PC-9 (cell line): ENCODE measurements around the gene DDX10. TPM values are rescaled to one million over a fixed set of nuclear protein-coding genes. Genes with fewer than 3 reads are reported as not detected.

Source experiments
- BruUV-seq: library from RNA; stranded (reverse); fragments of 400-500 nt; replicated peaks from 2 replicates; lab custom pipeline; 2021; lab: Mats Ljungman, UMichigan
- CTCF ChIA-PET: fragments of 300-600 bp; sonication (Branson Sonifier 250); formaldehyde crosslinking; loops from one replicate; lab custom pipeline; 2022; ENCODE audit warnings: antibody characterized with exemption; lab: Charles Lee
- POLR2A ChIA-PET: fragments of 300-600 bp; sonication (Branson Sonifier 250); formaldehyde crosslinking; loops from one replicate; lab custom pipeline; 2022; ENCODE audit warnings: antibody characterized with exemption; ENCODE audit not compliant: unreplicated experiment; lab: Charles Lee
- DNase-seq, 2 experiments: peaks; one replicate each; pipeline versions ENCODE4 v3.0.0 to v3.0.0-alpha.2; 2015 to 2022; ENCODE audit warnings: mixed read lengths in 1 of 2
- H2AFZ ChIP-seq: fragments of 200-600 bp; sonication (generic); 2 replicates; pipeline ENCODE4 v1.8.1; 2017; ENCODE audit warnings: antibody characterized with exemption
- H3F3A ChIP-seq: fragments of 200-600 bp; sonication (generic); 2 replicates; pipeline ENCODE4 v1.8.1; 2017; ENCODE audit warnings: antibody characterized with exemption, mild to moderate bottlenecking, low read depth; ENCODE audit not compliant: insufficient read depth
- H3K27ac ChIP-seq: fragments of 200-600 bp; sonication (generic); 2 replicates; pipeline ENCODE4 v1.6.1; 2016; ENCODE audit warnings: mixed run types
- H3K27me3 ChIP-seq: fragments of 200-600 bp; sonication (generic); 2 replicates; pipeline ENCODE4 v1.6.1; 2016; ENCODE audit warnings: low read depth, mixed run types; ENCODE audit not compliant: insufficient read depth
- H3K36me3 ChIP-seq: fragments of 200-600 bp; sonication (generic); 2 replicates; pipeline ENCODE4 v1.6.1; 2016; ENCODE audit warnings: low read depth, mixed run types
- H3K4me1 ChIP-seq: fragments of 200-600 bp; sonication (generic); replicated peaks from 2 replicates; pipeline ENCODE4 v1.6.1; 2016; ENCODE audit warnings: mixed run types; ENCODE audit not compliant: insufficient read depth
- H3K4me2 ChIP-seq: fragments of 200-600 bp; sonication (generic); 2 replicates; pipeline ENCODE4 v1.6.1; 2017; ENCODE audit warnings: mixed run types
- H3K4me3 ChIP-seq: fragments of 200-600 bp; sonication (generic); 2 replicates; pipeline ENCODE4 v1.6.1; 2016; ENCODE audit warnings: mixed run types
- H3K79me2 ChIP-seq: fragments of 200-600 bp; sonication (generic); 2 replicates; pipeline ENCODE4 v1.6.1; 2017; ENCODE audit warnings: low read depth, mixed run types
- H3K9me2 ChIP-seq: fragments of 200-600 bp; sonication (generic); 2 replicates; pipeline ENCODE4 v1.8.1; 2017; ENCODE audit warnings: mild to moderate bottlenecking; ENCODE audit not compliant: insufficient read depth
- H3K9me3 ChIP-seq: fragments of 200-600 bp; sonication (generic); 2 replicates; pipeline ENCODE4 v1.8.1; 2016; ENCODE audit warnings: low read depth; ENCODE audit not compliant: insufficient read depth
- H4K20me1 ChIP-seq: fragments of 200-600 bp; sonication (generic); 2 replicates; pipeline ENCODE4 v1.8.1; 2017; ENCODE audit not compliant: insufficient read depth
- CTCF ChIP-seq: fragments of 200-600 bp; sonication (generic); conservative IDR thresholded peaks from 2 replicates; pipeline ENCODE4 v1.6.1; 2017; ENCODE audit warnings: mixed run types, antibody characterized with exemption, mild to moderate bottlenecking, moderate library complexity
- EZH2 ChIP-seq: fragments of 200-600 bp; sonication (generic); IDR thresholded peaks from 2 replicates; pipeline ENCODE4 v1.8.0; 2017; ENCODE audit warnings: antibody characterized with exemption, low read depth
- intact Hi-C: fragments of 100-400 bp; cut with micrococcal nuclease; formaldehyde crosslinking; loops from one replicate; pipeline ENCODE4 v1.10.0; 2022; ENCODE audit not compliant: unreplicated experiment
- total RNA-seq: library from RNA; stranded (reverse); gene quantifications from 2 replicates; pipeline ENCODE4 v1.2.3, GENCODE V29; 2021

DDX10 gene
- total RNA-seq, 1 experiment from 2014 or later, result 26.4 TPM

GRCh38 chr11:108851781-108852180 lies 186.9 kb downstream of the DDX10 start:
- CTCF ChIA-PET, result no interaction called here
- no peak overlapping the region for H3K4me2 ChIP-seq

DNA sequence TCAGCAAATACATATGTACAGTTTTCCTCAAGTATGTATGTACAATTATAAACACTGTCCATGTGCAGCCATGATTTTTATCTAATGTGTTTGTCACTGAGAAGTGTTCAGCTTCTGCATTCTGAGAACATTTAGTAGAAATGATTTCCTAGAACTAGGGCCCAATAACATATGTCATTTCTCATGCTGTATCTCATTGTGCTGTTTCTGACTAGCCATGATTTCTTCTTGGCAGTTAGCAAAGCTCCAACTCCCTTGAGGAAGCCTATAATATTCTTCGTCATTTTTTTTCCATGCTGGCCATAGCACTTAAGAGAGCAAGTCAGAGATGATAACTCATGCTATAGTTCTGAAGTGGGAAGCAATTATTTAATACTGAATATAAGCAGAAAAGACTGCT lies 187.8 kb downstream of the DDX10 start:
- ChIA-PET POLR2A (no interaction called here), CTCF (interaction anchor here (0.7 kb wide), 1 partner anchor 1302 kb away, joined by 4 read pairs; no protein-coding TSS in a partner anchor)
- Histone ChIP-seq H3K79me2 (no peaks in the 10 kb centered on the region), H3K4me2 (no peak overlapping the region), H3K4me3 (no peak overlapping the region), H3K36me3 (0 out of 2 replicates have a peak, but pooled peaks cover 4% of the 10 kb centered on the region), H3K4me1 (no peaks in the 10 kb centered on the region), H3K27me3 (no peaks in the 10 kb centered on the region), H3F3A (0 out of 2 replicates have a peak, but pooled peaks cover 3% of the 10 kb centered on the region), H3K27ac (no peak overlapping the region), H3K9me2 (0 out of 2 replicates have a peak, but pooled peaks cover 6% of the 10 kb centered on the region), H2AFZ (no peak overlapping the region), H3K9me3 (no peaks in the 10 kb centered on the region), H4K20me1 (no peaks in the 10 kb centered on the region)
- BruUV-seq, result no TSS peak
- intact Hi-C loops, result no loop called here
- TF ChIP-seq EZH2, result no peak
- no peak for TF ChIP-seq CTCF
- DNase-seq, result no peak

More at GRCh38 chr11:108851781-108852180, 186.9 kb downstream of the DDX10 start:
- DNase-seq, result no peak
- no peak overlapping the region for H3K4me3 ChIP-seq
- H3K27ac ChIP-seq, result no peak overlapping the region
- H3K4me1 ChIP-seq, result no peaks in the 10 kb centered on the region
- H3K9me2 ChIP-seq, result 0 out of 2 replicates have a peak, but pooled peaks cover 6% of the 10 kb centered on the region
- H3K9me3 ChIP-seq, result no peaks in the 10 kb centered on the region
- intact Hi-C loops, result no loop called here
- BruUV-seq, result no TSS peak
- H2AFZ ChIP-seq, result no peak overlapping the region
- no peaks in the 10 kb centered on the region for H4K20me1 ChIP-seq
- POLR2A ChIA-PET, result no interaction called here
- H3K36me3 ChIP-seq, result 0 out of 2 replicates have a peak, but pooled peaks cover 4% of the 10 kb centered on the region
- 0 out of 2 replicates have a peak, but pooled peaks cover 3% of the 10 kb centered on the region for H3F3A ChIP-seq
- no peaks in the 10 kb centered on the region for H3K27me3 ChIP-seq
- H3K79me2 ChIP-seq, result no peaks in the 10 kb centered on the region
- no peak for TF ChIP-seq EZH2
- TF ChIP-seq CTCF, result no peak

DNA sequence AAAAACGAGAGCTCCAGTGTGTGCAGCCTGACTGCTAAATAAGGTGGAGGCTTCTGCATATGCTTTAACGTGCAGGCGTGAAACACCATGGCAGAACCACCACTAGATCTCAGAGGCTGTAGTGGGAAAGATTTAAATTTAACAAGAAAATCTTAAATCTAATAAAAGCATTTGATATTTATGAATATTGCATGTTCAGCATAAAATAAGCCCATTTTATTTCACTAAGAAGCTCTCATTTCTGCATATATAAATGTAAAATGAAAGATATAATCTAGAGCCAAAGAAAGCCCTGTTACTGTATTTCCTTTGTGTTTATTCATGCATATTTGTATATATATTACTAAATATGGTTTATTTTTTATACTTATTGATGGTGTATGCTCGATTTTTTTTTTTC lies 188.3 kb downstream of the DDX10 start:
- intact Hi-C loops, result no loop called here
- CTCF ChIA-PET, result interaction anchor here (0.7 kb wide), 1 partner anchor 1302 kb away, joined by 4 read pairs; no protein-coding TSS in a partner anchor
- Histone ChIP-seq H3K4me2 (no peak overlapping the region), H3K9me2 (0 out of 2 replicates have a peak, but pooled peaks cover 6% of the 10 kb centered on the region), H3K27me3 (no peaks in the 10 kb centered on the region), H3K36me3 (0 out of 2 replicates have a peak, but pooled peaks cover 4% of the 10 kb centered on the region), H3F3A (0 out of 2 replicates have a peak, but pooled peaks cover 3% of the 10 kb centered on the region), H3K79me2 (no peaks in the 10 kb centered on the region), H3K4me3 (no peak overlapping the region), H3K27ac (no peak overlapping the region), H4K20me1 (no peaks in the 10 kb centered on the region), H2AFZ (no peak overlapping the region), H3K9me3 (no peaks in the 10 kb centered on the region), H3K4me1 (no peaks in the 10 kb centered on the region)
- no TSS peak for BruUV-seq
- POLR2A ChIA-PET, result no interaction called here
- no peak for DNase-seq
- no peak for TF ChIP-seq EZH2
- no peak for TF ChIP-seq CTCF
